Fibroblast of villous mesenchyme (primary cell): ENCODE results near the gene GRIN1. TPM values are rescaled to one million over a fixed set of nuclear protein-coding genes. Genes with fewer than 3 reads are reported as not detected.
"Not testable (repeated sequence)": the region's sequence is repeated elsewhere in the genome, so short reads cannot be mapped to it uniquely, and the experiment has no call there.

Source experiments
- DNase-seq: peaks from one replicate; pipeline ENCODE4 v3.0.0-alpha.2; 2010; ENCODE audit warnings: low read depth
- H3K4me3 ChIP-seq: 2 replicates; pipeline ENCODE4 v1.5.1; 2011; ENCODE audit warnings: low read depth, mild to moderate bottlenecking, low read length
- CTCF ChIP-seq: IDR thresholded peaks from 2 replicates; pipeline ENCODE4 v1.5.1; 2012; ENCODE audit warnings: low read depth, mild to moderate bottlenecking, low read length; ENCODE audit not compliant: insufficient read depth
- total RNA-seq: library from RNA; depleted of rRNA; stranded (reverse); fragments of >200 nt; gene quantifications from 2 replicates; pipeline ENCODE4 v1.2.3, GENCODE V29; 2012

GRIN1 gene
- total RNA-seq, 1 donor, result not detected

GRCh38 chr9:137117269-137117731 lies 21.7 kb upstream of the GRIN1 start:
- TF ChIP-seq CTCF, result no peak
- no peak for DNase-seq
- no peak overlapping the region for H3K4me3 ChIP-seq

- not testable (repeated sequence) for H3K4me3 ChIP-seq, DNase-seq
Observed at GRCh38 chr9:137118092-137118603, 20.8 kb upstream of the GRIN1 start.

GRCh38 chr9:137121927-137122795 lies 16.8 kb upstream of the GRIN1 start:
- DNase-seq, H3K4me3 ChIP-seq: not testable (repeated sequence)

GRCh38 chr9:137122796-137123467 lies 16.0 kb upstream of the GRIN1 start:
- H3K4me3 ChIP-seq, DNase-seq: not testable (repeated sequence)

- H3K4me3 ChIP-seq, result no peak overlapping the region
- no peak for TF ChIP-seq CTCF
- DNase-seq, result no peak
Observed at GRCh38 chr9:137123468-137123837, 15.5 kb upstream of the GRIN1 start.

- not testable (repeated sequence) for DNase-seq, H3K4me3 ChIP-seq
Observed at GRCh38 chr9:137123952-137124462, 14.9 kb upstream of the GRIN1 start.

- peak overlapping the region; percentile 81 for H3K4me3 ChIP-seq
- no peak for DNase-seq
- TF ChIP-seq CTCF, result no peak
Observed at GRCh38 chr9:137126786-137127185, 12.2 kb upstream of the GRIN1 start.

- H3K4me3 ChIP-seq, result peak overlapping the region; percentile 81
- peak; percentile 58 for DNase-seq
Observed at GRCh38 chr9:137127301-137128157, 11.4 kb upstream of the GRIN1 start.

More at GRCh38 chr9:137127301-137128157, 11.4 kb upstream of the GRIN1 start:
- TF ChIP-seq CTCF, result no peak
